Liver (tissue), 10 donors: Measurements from ENCODE around the gene DNAH8. TPM values are rescaled to one million over a fixed set of nuclear protein-coding genes. Genes with fewer than 3 reads are reported as not detected.

Source experiments
- DNase-seq: peaks from one replicate; pipeline ENCODE4 v3.0.0-alpha.2; 2017; ENCODE audit warnings: low spot score
- H3K27ac ChIP-seq, 2 donors: one replicate each; pipeline ENCODE4 v1.7.0; 2013; ENCODE audit warnings: inconsistent platforms in 2 of 2, low read length in 2 of 2, control low read depth in 1 of 2, low read depth in 1 of 2, mild to moderate bottlenecking in 1 of 2
- H3K27me3 ChIP-seq, 4 donors: one replicate each; pipeline versions ENCODE4 v1.6.1 to v1.7.0; 2013; ENCODE audit warnings: low read length in 3 of 4, inconsistent platforms in 1 of 4, mild to moderate bottlenecking in 1 of 4, moderate library complexity in 1 of 4; ENCODE audit not compliant: control insufficient read depth in 4 of 4, insufficient read depth in 4 of 4
- H3K36me3 ChIP-seq, 4 donors: one replicate each; pipeline versions ENCODE4 v1.6.1 to v1.7.0; 2013; ENCODE audit warnings: low read length in 3 of 4, mild to moderate bottlenecking in 3 of 4, low read depth in 1 of 4, moderate library complexity in 1 of 4; ENCODE audit not compliant: control insufficient read depth in 4 of 4, insufficient read depth in 3 of 4
- H3K4me1 ChIP-seq, 4 donors: one replicate each; pipeline versions ENCODE4 v1.6.1 to v1.7.0; 2013; ENCODE audit warnings: low read length in 3 of 4, mild to moderate bottlenecking in 3 of 4, moderate library complexity in 1 of 4; ENCODE audit not compliant: control insufficient read depth in 4 of 4, insufficient read depth in 4 of 4
- H3K4me3 ChIP-seq, 3 donors: one replicate each; pipeline versions ENCODE4 v1.6.1 to v1.7.0; 2013; ENCODE audit warnings: low read length in 3 of 3, control low read depth in 1 of 3, low read depth in 1 of 3, mild to moderate bottlenecking in 1 of 3
- H3K9ac ChIP-seq, 2 donors: one replicate each; pipeline ENCODE4 v1.7.0; 2013; ENCODE audit warnings: low read length in 2 of 2, mild to moderate bottlenecking in 2 of 2, moderate library complexity in 2 of 2, control low read depth in 1 of 2, low read depth in 1 of 2
- H3K9me3 ChIP-seq, 4 donors: one replicate each; pipeline versions ENCODE4 v1.6.1 to v1.7.0; 2013; ENCODE audit warnings: low read length in 3 of 4; ENCODE audit not compliant: control insufficient read depth in 4 of 4
- FOXA1 ChIP-seq: IDR thresholded peaks from 2 replicates; pipeline ENCODE4 v1.6.1; 2016; ENCODE audit warnings: antibody characterized with exemption
- FOXA2 ChIP-seq: IDR thresholded peaks from 2 replicates; pipeline ENCODE4 v1.6.1; 2016; ENCODE audit warnings: antibody characterized with exemption
- GABPA ChIP-seq, 2 donors: IDR thresholded peaks in 1 of 2; conservative IDR thresholded peaks in 1 of 2; 2 replicates each; pipeline ENCODE4 v1.6.1; 2016; ENCODE audit warnings: antibody characterized with exemption in 2 of 2, mild to moderate bottlenecking in 1 of 2, moderate library complexity in 1 of 2
- HNF4A ChIP-seq, 2 donors: conservative IDR thresholded peaks; 2 replicates each; pipeline ENCODE4 v1.6.1; 2016; ENCODE audit warnings: antibody characterized with exemption in 2 of 2, mild to moderate bottlenecking in 2 of 2
- HNF4G ChIP-seq: IDR thresholded peaks from 2 replicates; pipeline ENCODE4 v1.6.1; 2016; ENCODE audit warnings: antibody characterized with exemption
- JUND ChIP-seq, 2 donors: IDR thresholded peaks; 2 replicates each; pipeline ENCODE4 v1.6.1; 2016; ENCODE audit warnings: antibody characterized with exemption in 2 of 2
- NR2F2 ChIP-seq: IDR thresholded peaks from 2 replicates; pipeline ENCODE4 v1.6.1; 2016; ENCODE audit warnings: antibody characterized with exemption
- RAD21 ChIP-seq, 2 donors: IDR thresholded peaks; 2 replicates each; pipeline ENCODE4 v1.6.1; 2016; ENCODE audit warnings: antibody characterized with exemption in 2 of 2, mild to moderate bottlenecking in 2 of 2
- RXRA ChIP-seq, 2 donors: IDR thresholded peaks; 2 replicates each; pipeline ENCODE4 v1.6.1; 2017 to 2018; ENCODE audit warnings: antibody characterized with exemption in 2 of 2, mild to moderate bottlenecking in 1 of 2
- SP1 ChIP-seq: IDR thresholded peaks from 2 replicates; pipeline ENCODE4 v1.6.1; 2018; ENCODE audit warnings: antibody characterized with exemption, mild to moderate bottlenecking
- WGBS: extraction: QIAGEN DNeasy Blood & Tissue Kit; methylation state at CpG from one replicate; pipeline ENCODE4 v1.1.7; 2013; 5-methylcytosine and 5-hydroxymethylcytosine counted together
- polyA plus RNA-seq, 2 donors: library from polyadenylated mRNA; stranded (reverse) in 1 of 2; unstranded in 1 of 2; fragments of 200-250 nt in 1 of 2; fragments of >200 nt in 1 of 2; fragmentation: Nextera tagmentation in 1 of 2; extraction: Ambion mirVana in 1 of 2; gene quantifications; one replicate each; pipeline versions ENCODE4 v1.2.1 to v1.2.3, GENCODE V29; 2013 to 2015
- small RNA-seq: library from RNA; depleted of rRNA; stranded (forward); fragments of <200 nt; gene quantifications from one replicate; pipeline ENCODE3, GENCODE V24; 2014
- total RNA-seq, 2 donors: library from RNA; depleted of rRNA; stranded (reverse); fragments of >200 nt; gene quantifications; one replicate each; pipeline ENCODE4 v1.2.3, GENCODE V29; 2014
- TF ChIP-seq, protein P1 (sequence below): IDR thresholded peaks from 2 replicates; pipeline ENCODE4 v1.6.1; 2016; ENCODE audit warnings: antibody characterized with exemption
- TF ChIP-seq, protein P2 (sequence below): IDR thresholded peaks from 2 replicates; pipeline ENCODE4 v1.6.1; 2016; ENCODE audit warnings: antibody characterized with exemption, mild to moderate bottlenecking
- TF ChIP-seq, protein P3 (sequence below): fragments of 150-350 bp; IDR thresholded peaks from 2 replicates; pipeline ENCODE4 v1.5.1; 2017; ENCODE audit warnings: improper control_type of control experiment, low read depth, low read length; ENCODE audit not compliant: missing input control
- donor health status: healthy.
- donor health status: healthy.
- donor health status: healthy.
- donor health status: healthy.
- donor health status: healthy.

Gene DNAH8
- total and polyA plus RNA-seq, 4 donors: under 0.01 to 0.05 TPM; not detected in 2

DNA sequence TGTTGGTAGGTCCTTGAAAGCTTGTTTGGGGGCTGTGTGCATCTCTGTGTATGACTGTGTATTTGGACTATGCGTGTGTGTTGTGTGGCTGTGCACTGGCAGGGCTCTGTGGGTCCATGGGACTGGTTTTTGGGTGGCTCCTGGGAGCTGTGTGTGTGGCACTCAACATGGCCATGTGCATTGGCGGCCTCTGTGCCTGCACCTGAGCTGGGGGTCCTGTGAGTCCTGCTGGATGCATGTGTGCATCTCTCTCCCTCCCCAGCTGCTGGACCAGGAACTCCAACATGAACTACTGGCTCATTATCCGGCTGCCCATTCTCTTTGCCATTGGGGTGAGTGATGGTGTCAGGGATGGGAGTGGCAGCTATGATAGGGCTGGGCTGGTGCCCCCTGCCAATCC is 363.6 kb downstream of the DNAH8 start:
- no peak for DNase-seq
- TF ChIP-seq HNF4A (conservative IDR thresholded peaks at IDR 0.05) (no peak), RAD21 (IDR thresholded peaks at IDR 0.05) (no peak), NR2F2 (no peak), SP1 (no peak), GABPA (IDR thresholded peaks at IDR 0.05 in 1 of 2, conservative IDR thresholded peaks at IDR 0.05 in 1 of 2) (no peak), FOXA2 (no peak)
- Histone ChIP-seq H3K4me3 (no peak overlapping the region), H3K27me3 (no peaks in the 10 kb centered on the region), H3K4me1 (no peaks in the 10 kb centered on the region), H3K36me3 (no peaks in the 10 kb centered on the region), H3K9me3 (no peaks in the 10 kb centered on the region), H3K9ac (no peak overlapping the region), H3K27ac (no peak overlapping the region)
- WGBS: 74% methylated on average over 3 of the region's 3 CpGs

DNA sequence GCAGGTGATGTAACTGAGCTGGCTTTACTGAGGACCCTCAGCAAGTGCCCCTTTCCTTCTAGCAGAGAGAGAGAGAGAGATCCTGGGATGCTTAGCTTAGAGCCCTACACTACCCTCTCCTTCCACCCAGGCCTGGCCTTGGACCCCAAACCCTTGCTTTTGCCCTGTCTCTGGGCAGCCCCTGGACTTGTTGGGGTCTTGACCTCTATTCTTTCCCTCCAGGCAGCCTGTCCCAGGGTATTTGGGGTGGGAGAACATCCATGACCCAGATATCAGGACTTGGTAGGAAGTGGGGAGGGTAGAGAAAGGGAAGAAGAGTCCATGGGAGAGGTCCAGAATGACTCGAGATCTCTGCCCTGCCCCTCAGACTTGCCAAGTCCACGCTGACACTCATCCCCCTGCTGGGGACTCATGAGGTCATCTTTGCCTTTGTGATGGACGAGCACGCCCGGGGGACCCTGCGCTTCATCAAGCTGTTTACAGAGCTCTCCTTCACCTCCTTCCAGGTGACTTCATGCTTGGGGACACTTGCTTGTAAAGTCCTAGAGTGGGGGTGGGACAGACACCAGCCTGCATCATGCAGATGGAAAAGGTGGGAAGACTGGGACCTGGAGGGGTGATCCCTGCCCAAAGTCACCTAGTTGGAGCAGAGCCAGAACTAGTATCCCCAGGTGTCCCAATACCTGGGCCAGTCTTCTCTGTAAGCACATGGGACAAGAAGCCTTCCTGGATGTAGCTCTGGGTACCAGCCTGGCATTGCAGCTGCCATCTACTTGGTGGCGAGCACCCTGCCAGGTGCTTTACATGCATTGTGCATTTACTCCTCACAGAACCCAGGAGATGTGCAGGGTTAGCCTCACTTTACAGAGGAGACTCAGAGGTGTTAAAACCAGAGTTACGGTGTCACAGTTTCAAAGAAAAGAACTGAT is 364.4 kb downstream of the DNAH8 start:
- Histone ChIP-seq H3K27ac (no peak overlapping the region), H3K9me3 (no peaks in the 10 kb centered on the region), H3K36me3 (no peaks in the 10 kb centered on the region), H3K4me1 (no peaks in the 10 kb centered on the region), H3K4me3 (no peak overlapping the region), H3K9ac (no peak overlapping the region), H3K27me3 (no peaks in the 10 kb centered on the region)
- 87% methylated on average over 8 of the region's 8 CpGs for WGBS
- TF ChIP-seq NR2F2 (no peak), JUND (IDR thresholded peaks at IDR 0.05) (no peak), FOXA1 (no peak), GABPA (IDR thresholded peaks at IDR 0.05 in 1 of 2, conservative IDR thresholded peaks at IDR 0.05 in 1 of 2) (no peak), RXRA (IDR thresholded peaks at IDR 0.05) (no peak), HNF4G (no peak), RAD21 (IDR thresholded peaks at IDR 0.05) (no peak), HNF4A (conservative IDR thresholded peaks at IDR 0.05) (no peak)
- TF ChIP-seq, protein P1, sequence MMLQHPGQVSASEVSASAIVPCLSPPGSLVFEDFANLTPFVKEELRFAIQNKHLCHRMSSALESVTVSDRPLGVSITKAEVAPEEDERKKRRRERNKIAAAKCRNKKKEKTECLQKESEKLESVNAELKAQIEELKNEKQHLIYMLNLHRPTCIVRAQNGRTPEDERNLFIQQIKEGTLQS: no peak
- TF ChIP-seq, protein P2, sequence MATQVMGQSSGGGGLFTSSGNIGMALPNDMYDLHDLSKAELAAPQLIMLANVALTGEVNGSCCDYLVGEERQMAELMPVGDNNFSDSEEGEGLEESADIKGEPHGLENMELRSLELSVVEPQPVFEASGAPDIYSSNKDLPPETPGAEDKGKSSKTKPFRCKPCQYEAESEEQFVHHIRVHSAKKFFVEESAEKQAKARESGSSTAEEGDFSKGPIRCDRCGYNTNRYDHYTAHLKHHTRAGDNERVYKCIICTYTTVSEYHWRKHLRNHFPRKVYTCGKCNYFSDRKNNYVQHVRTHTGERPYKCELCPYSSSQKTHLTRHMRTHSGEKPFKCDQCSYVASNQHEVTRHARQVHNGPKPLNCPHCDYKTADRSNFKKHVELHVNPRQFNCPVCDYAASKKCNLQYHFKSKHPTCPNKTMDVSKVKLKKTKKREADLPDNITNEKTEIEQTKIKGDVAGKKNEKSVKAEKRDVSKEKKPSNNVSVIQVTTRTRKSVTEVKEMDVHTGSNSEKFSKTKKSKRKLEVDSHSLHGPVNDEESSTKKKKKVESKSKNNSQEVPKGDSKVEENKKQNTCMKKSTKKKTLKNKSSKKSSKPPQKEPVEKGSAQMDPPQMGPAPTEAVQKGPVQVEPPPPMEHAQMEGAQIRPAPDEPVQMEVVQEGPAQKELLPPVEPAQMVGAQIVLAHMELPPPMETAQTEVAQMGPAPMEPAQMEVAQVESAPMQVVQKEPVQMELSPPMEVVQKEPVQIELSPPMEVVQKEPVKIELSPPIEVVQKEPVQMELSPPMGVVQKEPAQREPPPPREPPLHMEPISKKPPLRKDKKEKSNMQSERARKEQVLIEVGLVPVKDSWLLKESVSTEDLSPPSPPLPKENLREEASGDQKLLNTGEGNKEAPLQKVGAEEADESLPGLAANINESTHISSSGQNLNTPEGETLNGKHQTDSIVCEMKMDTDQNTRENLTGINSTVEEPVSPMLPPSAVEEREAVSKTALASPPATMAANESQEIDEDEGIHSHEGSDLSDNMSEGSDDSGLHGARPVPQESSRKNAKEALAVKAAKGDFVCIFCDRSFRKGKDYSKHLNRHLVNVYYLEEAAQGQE: no peak
- TF ChIP-seq, protein P3, sequence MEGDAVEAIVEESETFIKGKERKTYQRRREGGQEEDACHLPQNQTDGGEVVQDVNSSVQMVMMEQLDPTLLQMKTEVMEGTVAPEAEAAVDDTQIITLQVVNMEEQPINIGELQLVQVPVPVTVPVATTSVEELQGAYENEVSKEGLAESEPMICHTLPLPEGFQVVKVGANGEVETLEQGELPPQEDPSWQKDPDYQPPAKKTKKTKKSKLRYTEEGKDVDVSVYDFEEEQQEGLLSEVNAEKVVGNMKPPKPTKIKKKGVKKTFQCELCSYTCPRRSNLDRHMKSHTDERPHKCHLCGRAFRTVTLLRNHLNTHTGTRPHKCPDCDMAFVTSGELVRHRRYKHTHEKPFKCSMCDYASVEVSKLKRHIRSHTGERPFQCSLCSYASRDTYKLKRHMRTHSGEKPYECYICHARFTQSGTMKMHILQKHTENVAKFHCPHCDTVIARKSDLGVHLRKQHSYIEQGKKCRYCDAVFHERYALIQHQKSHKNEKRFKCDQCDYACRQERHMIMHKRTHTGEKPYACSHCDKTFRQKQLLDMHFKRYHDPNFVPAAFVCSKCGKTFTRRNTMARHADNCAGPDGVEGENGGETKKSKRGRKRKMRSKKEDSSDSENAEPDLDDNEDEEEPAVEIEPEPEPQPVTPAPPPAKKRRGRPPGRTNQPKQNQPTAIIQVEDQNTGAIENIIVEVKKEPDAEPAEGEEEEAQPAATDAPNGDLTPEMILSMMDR: no peak
- DNase-seq: no peak

Small RNA genes lying within 50 kb of the gene (small RNA-seq; reads per million reads assigned to genes)
- gene AL034345.1 (not detected), gene RF00393 (not detected)

Other genes starting within 250 kb of the DNAH8 start
- gene BTBD9, start 75.4 kb upstream of the DNAH8 start, total RNA-seq: 10 to 100 TPM in 1 of 2 donors, 1 to 10 TPM in 1; 5.4 to 12.4 TPM
- gene BTBD9, start 75.4 kb upstream of the DNAH8 start, polyA plus RNA-seq: 1 to 10 TPM; 2.0 to 6.0 TPM
- gene GLO1, start 12.2 kb upstream of the DNAH8 start, total RNA-seq: 100 to 1,000 TPM in 1 of 2 donors, 10 to 100 TPM in 1; 59.2 to 108 TPM
- 10 to 100 TPM; 50.5 to 85.8 TPM for gene GLO1, start 12.2 kb upstream of the DNAH8 start, polyA plus RNA-seq